Endothelial cell (in vitro differentiated cells): ENCODE measurements around the gene DFFB. TPM values are rescaled to one million over a fixed set of nuclear protein-coding genes. Genes with fewer than 3 reads are reported as not detected.

ENCODE experiments used
- DNase-seq: peaks from one replicate; pipeline ENCODE4 v3.0.0; 2021; ENCODE audit warnings: low spot score
- H3K27ac Mint-ChIP-seq: one replicate; pipeline ENCODE4 v1.8.0; 2021; ENCODE audit warnings: mixed read lengths, inconsistent platforms; ENCODE audit not compliant: unreplicated experiment
- H3K27me3 Mint-ChIP-seq: one replicate; pipeline ENCODE4 v1.8.0; 2021; ENCODE audit warnings: mild to moderate bottlenecking, moderate library complexity, mixed read lengths, inconsistent platforms; ENCODE audit not compliant: unreplicated experiment
- H3K36me3 Mint-ChIP-seq: one replicate; pipeline ENCODE4 v1.8.0; 2021; ENCODE audit warnings: mild to moderate bottlenecking, low read depth, mixed read lengths, inconsistent platforms; ENCODE audit not compliant: unreplicated experiment
- H3K4me1 Mint-ChIP-seq: one replicate; pipeline ENCODE4 v1.8.0; 2021; ENCODE audit warnings: mild to moderate bottlenecking, mixed read lengths, inconsistent platforms; ENCODE audit not compliant: unreplicated experiment
- H3K4me3 Mint-ChIP-seq: one replicate; pipeline ENCODE4 v1.8.0; 2021; ENCODE audit warnings: mild to moderate bottlenecking, mixed read lengths, inconsistent platforms; ENCODE audit not compliant: unreplicated experiment
- H3K9me3 Mint-ChIP-seq: one replicate; pipeline ENCODE4 v1.8.0; 2021; ENCODE audit warnings: mixed read lengths, inconsistent platforms; ENCODE audit not compliant: unreplicated experiment
- total RNA-seq: library from RNA; stranded (reverse); fragmentation: NEBNext Ultra II Directional; extraction: Animal tissue kit (Norgen Biotek cat#: 25700); gene quantifications from one replicate; pipeline ENCODE4 v1.2.1, GENCODE V29; 2021; ENCODE audit not compliant: unreplicated experiment
- TF ChIP-seq, protein P1 (sequence below): fragments of 200-600 bp; sonication (generic); IDR thresholded peaks from one replicate; pipeline ENCODE4 v1.5.0; 2021; ENCODE audit warnings: antibody characterized with exemption; ENCODE audit not compliant: unreplicated experiment

The DFFB gene
- total RNA-seq, 1 donor from 2014 or later, result 6.8 TPM

DNA sequence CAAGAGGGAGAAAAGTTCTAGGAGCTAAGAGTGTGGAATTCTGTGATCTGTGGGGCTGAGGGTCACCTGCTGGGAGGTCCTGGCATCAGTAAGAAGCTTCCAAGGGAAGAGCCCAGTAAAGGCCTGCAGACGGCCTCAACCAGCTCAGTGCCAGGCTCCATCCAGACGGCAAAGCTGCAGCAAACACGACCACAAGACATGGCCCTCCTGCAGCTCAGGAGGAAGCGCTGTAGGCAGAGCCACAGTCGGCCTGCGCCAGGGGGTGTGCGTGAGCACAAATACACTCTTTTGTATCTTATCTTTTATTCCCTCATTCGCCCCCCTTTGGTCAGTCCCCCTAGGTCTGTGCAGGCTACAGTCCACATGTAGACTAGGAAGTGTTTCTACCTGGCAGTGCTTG lies 29.4 kb downstream of the DFFB start:
- no peak for DNase-seq
- no peaks in the 10 kb centered on the region for H3K9me3 Mint-ChIP-seq
- no peak overlapping the region for H3K4me3 Mint-ChIP-seq
- no peak overlapping the region for H3K27ac Mint-ChIP-seq
- H3K27me3 Mint-ChIP-seq, result peaks cover 4% of the 10 kb centered on the region
- H3K36me3 Mint-ChIP-seq, result peaks cover 17% of the 10 kb centered on the region
- TF ChIP-seq, protein P1, sequence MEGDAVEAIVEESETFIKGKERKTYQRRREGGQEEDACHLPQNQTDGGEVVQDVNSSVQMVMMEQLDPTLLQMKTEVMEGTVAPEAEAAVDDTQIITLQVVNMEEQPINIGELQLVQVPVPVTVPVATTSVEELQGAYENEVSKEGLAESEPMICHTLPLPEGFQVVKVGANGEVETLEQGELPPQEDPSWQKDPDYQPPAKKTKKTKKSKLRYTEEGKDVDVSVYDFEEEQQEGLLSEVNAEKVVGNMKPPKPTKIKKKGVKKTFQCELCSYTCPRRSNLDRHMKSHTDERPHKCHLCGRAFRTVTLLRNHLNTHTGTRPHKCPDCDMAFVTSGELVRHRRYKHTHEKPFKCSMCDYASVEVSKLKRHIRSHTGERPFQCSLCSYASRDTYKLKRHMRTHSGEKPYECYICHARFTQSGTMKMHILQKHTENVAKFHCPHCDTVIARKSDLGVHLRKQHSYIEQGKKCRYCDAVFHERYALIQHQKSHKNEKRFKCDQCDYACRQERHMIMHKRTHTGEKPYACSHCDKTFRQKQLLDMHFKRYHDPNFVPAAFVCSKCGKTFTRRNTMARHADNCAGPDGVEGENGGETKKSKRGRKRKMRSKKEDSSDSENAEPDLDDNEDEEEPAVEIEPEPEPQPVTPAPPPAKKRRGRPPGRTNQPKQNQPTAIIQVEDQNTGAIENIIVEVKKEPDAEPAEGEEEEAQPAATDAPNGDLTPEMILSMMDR, result no peak
- no peaks in the 10 kb centered on the region for H3K4me1 Mint-ChIP-seq

GRCh38 chr1:3888301-3888700 lies 31.0 kb downstream of the DFFB start:
- Mint-ChIP-seq H3K4me1 (no peaks in the 10 kb centered on the region), H3K27ac (no peak overlapping the region), H3K4me3 (no peak overlapping the region), H3K9me3 (no peaks in the 10 kb centered on the region), H3K27me3 (no peaks in the 10 kb centered on the region), H3K36me3 (peaks cover 17% of the 10 kb centered on the region)
- TF ChIP-seq, protein P1, result no peak
- DNase-seq, result no peak

GRCh38 chr1:3889936-3890335 lies 32.7 kb downstream of the DFFB start:
- Mint-ChIP-seq H3K27ac (no peak overlapping the region), H3K27me3 (no peaks in the 10 kb centered on the region), H3K4me1 (no peaks in the 10 kb centered on the region), H3K4me3 (peak overlapping the region; percentile 26), H3K36me3 (peaks cover 17% of the 10 kb centered on the region), H3K9me3 (no peaks in the 10 kb centered on the region)
- DNase-seq, result no peak
- TF ChIP-seq, protein P1, result no peak

GRCh38 chr1:3890389-3891328 lies 33.4 kb downstream of the DFFB start:
- Mint-ChIP-seq H3K27ac (no peak overlapping the region), H3K27me3 (no peaks in the 10 kb centered on the region), H3K9me3 (no peaks in the 10 kb centered on the region), H3K4me3 (peak overlapping the region; percentile 26), H3K36me3 (peaks cover 17% of the 10 kb centered on the region), H3K4me1 (no peaks in the 10 kb centered on the region)
- no peak for DNase-seq
- TF ChIP-seq, protein P1, result no peak

- H3K27ac Mint-ChIP-seq, result no peak overlapping the region
- no peaks in the 10 kb centered on the region for H3K4me1 Mint-ChIP-seq
- H3K4me3 Mint-ChIP-seq, result no peak overlapping the region
- TF ChIP-seq, protein P1, result no peak
- DNase-seq, result no peak
- peaks cover 17% of the 10 kb centered on the region for H3K36me3 Mint-ChIP-seq
- H3K9me3 Mint-ChIP-seq, result no peaks in the 10 kb centered on the region
- H3K27me3 Mint-ChIP-seq, result no peaks in the 10 kb centered on the region
Measured at GRCh38 chr1:3891329-3891865, 34.1 kb downstream of the DFFB start.
